Mucosa of rectum (tissue), 2 donors: ENCODE results near the gene ELAPOR2.

Experiments
- H3K27ac ChIP-seq, 2 donors: one replicate each; pipeline ENCODE4 v1.7.0; 2013; ENCODE audit warnings: inconsistent platforms in 2 of 2, low read depth in 2 of 2, low read length in 2 of 2
- H3K27me3 ChIP-seq, 2 donors: one replicate each; pipeline ENCODE4 v1.7.0; 2013; ENCODE audit warnings: low read length in 2 of 2; ENCODE audit not compliant: control insufficient read depth in 2 of 2, insufficient read depth in 2 of 2
- H3K36me3 ChIP-seq, 2 donors: one replicate each; pipeline ENCODE4 v1.7.0; 2013; ENCODE audit warnings: low read length in 2 of 2; ENCODE audit not compliant: control insufficient read depth in 2 of 2, insufficient read depth in 2 of 2
- H3K4me1 ChIP-seq, 2 donors: one replicate each; pipeline ENCODE4 v1.7.0; 2013; ENCODE audit warnings: low read length in 2 of 2, mild to moderate bottlenecking in 1 of 2; ENCODE audit not compliant: control insufficient read depth in 2 of 2, insufficient read depth in 2 of 2
- H3K4me3 ChIP-seq, 2 donors: one replicate each; pipeline ENCODE4 v1.7.0; 2013; ENCODE audit warnings: low read length in 2 of 2
- H3K9ac ChIP-seq, 2 donors: one replicate each; pipeline ENCODE4 v1.7.0; 2013; ENCODE audit warnings: low read length in 2 of 2, low read depth in 1 of 2, mild to moderate bottlenecking in 1 of 2
- H3K9me3 ChIP-seq, 2 donors: one replicate each; pipeline ENCODE4 v1.7.0; 2013; ENCODE audit warnings: low read length in 2 of 2; ENCODE audit not compliant: control insufficient read depth in 2 of 2
- donor health status: healthy.
- donor health status: Normal muscosa, but diverticular disease.

Gene ELAPOR2

GRCh38 chr7:87016606-87017005 lies 42.8 kb downstream of the ELAPOR2 start:
- Histone ChIP-seq H3K27ac (no peak overlapping the region), H3K4me3 (no peak overlapping the region), H3K36me3 (no peaks in the 10 kb centered on the region), H3K27me3 (no peaks in the 10 kb centered on the region), H3K4me1 (no peaks in the 10 kb centered on the region), H3K9me3 (no peaks in the 10 kb centered on the region), H3K9ac (no peak overlapping the region)

DNA sequence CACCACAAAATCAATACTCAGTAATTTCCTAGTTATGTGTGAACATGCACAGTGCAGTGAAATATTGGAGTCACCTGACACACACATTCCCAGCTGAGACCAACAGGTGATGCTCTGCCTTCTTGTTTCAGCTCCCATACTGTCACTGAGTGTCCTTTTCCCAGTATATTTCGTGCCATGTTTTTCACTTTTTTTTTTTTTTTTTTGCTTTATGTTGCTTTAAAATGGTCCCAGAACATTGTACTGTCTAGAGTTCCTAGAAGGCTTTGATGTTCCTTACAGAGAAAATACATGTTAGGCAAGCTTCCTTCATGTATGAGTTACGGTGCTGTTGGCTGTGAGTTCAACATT lies 45.6 kb downstream of the ELAPOR2 start:
- no peak overlapping the region for H3K27ac ChIP-seq
- no peaks in the 10 kb centered on the region for H3K36me3 ChIP-seq
- H3K27me3 ChIP-seq = no peaks in the 10 kb centered on the region
- H3K4me1 ChIP-seq = no peaks in the 10 kb centered on the region
- H3K4me3 ChIP-seq = no peak overlapping the region
- H3K9ac ChIP-seq = no peak overlapping the region
- no peaks in the 10 kb centered on the region for H3K9me3 ChIP-seq

DNA sequence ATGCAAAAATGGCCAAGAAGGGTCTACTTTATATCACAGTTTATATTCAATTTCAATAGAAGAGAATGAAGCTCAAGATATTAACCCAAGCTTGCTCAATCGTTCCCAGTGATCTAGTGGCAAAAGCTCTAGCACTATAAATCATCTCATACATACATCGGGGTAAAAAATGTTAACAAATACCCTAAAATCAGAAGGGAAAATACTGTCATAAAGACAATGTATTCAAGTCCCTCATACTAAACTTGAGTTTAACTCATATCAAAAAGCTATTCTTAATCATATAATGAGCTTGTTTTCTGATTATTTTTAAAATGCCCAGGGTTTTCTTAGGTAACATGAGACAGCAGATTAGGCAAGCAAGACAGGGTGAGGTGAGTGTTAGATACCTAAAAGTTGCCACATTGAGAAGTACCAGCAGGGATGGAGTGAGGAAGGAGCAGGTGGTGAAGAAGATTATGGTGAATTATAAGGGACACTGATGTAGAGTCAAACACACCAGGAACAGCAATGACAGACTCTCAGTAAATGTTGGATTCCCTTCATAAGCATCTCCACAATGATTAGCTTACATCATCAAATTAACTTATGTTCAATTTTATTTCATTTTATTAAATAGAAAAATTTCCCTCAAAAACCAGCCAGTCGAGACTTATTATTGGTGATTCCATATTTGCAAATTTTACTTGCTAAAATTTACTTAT lies 46.2 kb downstream of the ELAPOR2 start:
- no peaks in the 10 kb centered on the region for H3K36me3 ChIP-seq
- no peaks in the 10 kb centered on the region for H3K4me1 ChIP-seq
- no peak overlapping the region for H3K4me3 ChIP-seq
- no peak overlapping the region for H3K27ac ChIP-seq
- no peaks in the 10 kb centered on the region for H3K27me3 ChIP-seq
- no peaks in the 10 kb centered on the region for H3K9me3 ChIP-seq
- H3K9ac ChIP-seq = no peak overlapping the region
